Naive thymus-derived CD8-positive, alpha-beta T cell (primary cell): ENCODE data around the gene RSU1. TPM values are rescaled to one million over a fixed set of nuclear protein-coding genes. Genes with fewer than 3 reads are reported as not detected.
A peak's percentile ranks its signal among the peaks of the same experiment; 100 is the strongest.

ENCODE experiments used
- ATAC-seq, 2 donors: fragments of 150-1000 bp; cut with Tn5 transposase in 1 of 2; sonication (Bioruptor Pico), chemical (Tn5 transposase) in 1 of 2; 1 replicate in 1 of 2; 2 replicates in 1 of 2; pipeline ENCODE4 v1.10.0; 2021; ENCODE audit warnings: mild to moderate bottlenecking in 2 of 2, moderate library complexity in 2 of 2
- POLR2A ChIA-PET: fragments of 350-600 bp; sonication (Branson Sonifier 250); formaldehyde crosslinking; loops from one replicate; lab custom pipeline; 2021; ENCODE audit warnings: antibody characterized with exemption; lab: Charles Lee
- DNase-seq, 10 donors: peaks; one replicate each; pipeline versions ENCODE4 v3.0.0 to v3.0.0-alpha.2; 2020 to 2022
- H3K27ac Mint-ChIP-seq, 10 donors: one replicate each; pipeline ENCODE4 v1.8.0; 2020 to 2022; ENCODE audit warnings: mild to moderate bottlenecking in 10 of 10, mixed read lengths in 10 of 10, moderate library complexity in 4 of 10, inconsistent platforms in 1 of 10
- H3K27me3 Mint-ChIP-seq, 5 donors: one replicate each; pipeline ENCODE4 v1.8.0; 2021 to 2022; ENCODE audit warnings: mixed read lengths in 5 of 5
- H3K36me3 Mint-ChIP-seq, 3 donors: one replicate each; pipeline ENCODE4 v1.8.0; 2020 to 2022; ENCODE audit warnings: mixed read lengths in 3 of 3, mild to moderate bottlenecking in 2 of 3, inconsistent platforms in 1 of 3
- H3K4me1 Mint-ChIP-seq, 4 donors: one replicate each; pipeline ENCODE4 v1.8.0; 2021 to 2022; ENCODE audit warnings: mixed read lengths in 4 of 4
- H3K4me3 Mint-ChIP-seq, 10 donors: one replicate each; pipeline ENCODE4 v1.8.0; 2020 to 2022; ENCODE audit warnings: mild to moderate bottlenecking in 10 of 10, mixed read lengths in 10 of 10, moderate library complexity in 6 of 10, inconsistent platforms in 1 of 10
- H3K9me3 Mint-ChIP-seq, 9 donors: one replicate each; pipeline ENCODE4 v1.8.0; 2020 to 2022; ENCODE audit warnings: mixed read lengths in 9 of 9, mild to moderate bottlenecking in 3 of 9, inconsistent platforms in 1 of 9, moderate library complexity in 1 of 9
- polyA plus RNA-seq, 3 donors: library from polyadenylated mRNA; unstranded; fragments of 300-500 nt; fragmentation: Illumina TruSeq; gene quantifications; one replicate each; pipeline ENCODE4 v1.2.3, GENCODE V29; 2021
- total RNA-seq, 8 experiments: library from RNA in 2 of 8; stranded (reverse) in 2 of 8; gene quantifications; one replicate each; pipeline ENCODE4 v1.2.3 and lab custom pipeline; 2021 to 2026

The RSU1 gene
- total RNA-seq (10 to 100 TPM; 57.8 to 64.6 TPM), polyA plus RNA-seq (100 to 1,000 TPM; 127 to 149 (median 138) TPM), total RNA-seq (lab: John Stamatoyannopoulos, UW) (59.6 to 122 (median 86.2) reads per million in 6 experiments)

DNA sequence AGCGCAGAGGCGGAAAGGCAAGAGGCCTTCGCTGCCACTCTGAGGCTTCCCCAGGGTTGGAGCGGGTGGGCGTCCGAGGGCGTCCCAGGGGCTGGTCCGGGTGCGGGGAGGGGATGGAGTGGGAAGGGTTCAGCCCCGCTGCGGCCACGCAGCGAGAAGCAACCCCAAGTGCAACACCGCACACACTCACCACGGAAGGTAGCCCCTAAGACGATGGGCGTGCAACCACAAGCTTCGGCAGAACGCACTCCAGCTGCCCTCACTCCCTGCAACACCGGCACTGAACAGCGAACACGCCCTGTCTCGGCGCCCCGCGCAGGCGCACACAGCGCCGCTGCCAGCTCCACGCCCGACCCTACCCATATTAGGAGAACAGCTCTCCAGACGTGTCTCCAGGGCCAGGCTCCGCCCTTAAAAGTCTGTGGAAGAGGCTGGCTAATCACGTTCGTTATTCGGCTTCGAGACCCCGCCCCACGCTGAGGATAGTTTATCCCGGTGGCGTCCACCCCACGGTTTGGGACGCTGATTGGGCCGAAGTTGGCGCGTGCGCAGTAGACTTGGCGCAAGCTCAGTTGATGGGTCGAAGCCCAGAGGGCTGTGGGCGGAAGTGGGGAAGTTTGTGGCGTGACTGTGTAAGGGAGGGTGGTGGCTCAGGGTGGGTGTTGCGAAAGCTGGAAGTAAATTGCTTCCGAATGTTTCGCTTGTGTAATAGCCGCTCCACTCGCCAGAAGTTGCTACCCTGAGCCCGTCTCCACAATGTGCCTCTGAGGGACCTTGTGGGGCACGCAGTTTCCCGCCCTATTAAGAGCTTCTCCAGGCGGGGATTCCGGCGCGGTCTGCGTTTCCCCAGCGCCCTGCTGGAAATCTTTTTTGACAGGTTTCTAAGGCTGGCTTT is at the start of gene RSU1:
TSS of gene RSU1 (minus strand) at position 300 of the 895 bp plus-strand sequence. CDS start 343 bp downstream, outside the sequence.
- peak within 1 kb of the TSS; percentile 85 to 98 (median 94) for H3K4me3 Mint-ChIP-seq
- peaks cover 0 to 5% (median 0%) of the 10 kb centered on the region in 5 donors for H3K27me3 Mint-ChIP-seq
- H3K36me3 Mint-ChIP-seq: peaks cover 13 to 27% (median 18%) of the 10 kb centered on the region in 3 donors
- peak within 1 kb of the TSS; percentile 93 to 98 (median 97) for H3K27ac Mint-ChIP-seq
- H3K4me1 Mint-ChIP-seq: peaks cover 22 to 50% (median 46%) of the 10 kb centered on the region in 4 donors
- DNase-seq (peak; percentile 98 to 100 (median 100)), ATAC-seq (peak; percentile 96 to 97)
- POLR2A ChIA-PET: interaction anchor here (0.6 to 1.7 kb wide), 18 partner anchors 10 to 1864 kb away, joined by 3 to 38 read pairs (median 4); partner anchors contain the start of genes DCLRE1C, MINDY3, PTER and STAM
- H3K9me3 Mint-ChIP-seq: peaks cover 0 to 10% (median 9%) of the 10 kb centered on the region in 9 donors

DNA sequence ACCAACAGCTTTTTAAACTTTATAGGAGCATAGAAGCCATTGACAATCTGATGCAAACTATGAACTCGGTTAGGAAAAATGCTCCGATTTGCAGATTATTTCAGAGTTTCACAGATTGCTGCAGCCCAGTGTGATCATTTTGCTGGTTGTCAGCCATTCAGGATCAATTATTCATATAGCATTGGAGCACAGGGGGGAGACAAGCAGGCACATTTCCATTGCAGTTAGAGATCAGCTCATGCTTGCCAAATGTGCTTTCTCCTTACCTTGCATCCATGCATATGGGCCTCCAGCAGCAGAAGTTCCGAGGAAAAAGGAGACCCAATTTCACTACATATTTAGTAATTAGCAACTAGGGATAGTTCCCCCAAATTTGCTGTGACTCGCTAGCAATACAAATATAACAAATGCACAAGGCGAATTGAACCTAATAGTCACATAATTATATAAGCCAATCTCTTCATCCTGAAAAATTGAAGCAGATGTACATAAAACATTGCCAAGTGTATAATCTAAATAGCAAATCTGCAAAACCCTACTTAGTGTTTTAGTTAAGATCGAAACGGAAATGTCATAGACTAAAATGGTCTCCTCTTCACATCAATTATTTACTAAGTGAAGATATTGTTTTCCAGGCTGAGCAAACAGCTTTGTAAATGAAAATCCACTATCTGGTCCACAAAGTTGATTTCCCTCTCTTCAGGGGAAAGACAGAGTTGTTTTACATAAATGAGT is 49.5 kb upstream of the RSU1 start:
- POLR2A ChIA-PET: no interaction called here
- Mint-ChIP-seq H3K27ac (no peak overlapping the region), H3K4me3 (no peak overlapping the region), H3K36me3 (peaks cover 0 to 25% (median 3%) of the 10 kb centered on the region in 3 donors), H3K4me1 (no peaks in the 10 kb centered on the region), H3K9me3 (no peaks in the 10 kb centered on the region), H3K27me3 (no peaks in the 10 kb centered on the region)
- no peak for DNase-seq
- ATAC-seq: no peak

- no peak for ATAC-seq
- Mint-ChIP-seq H3K4me1 (no peaks in the 10 kb centered on the region), H3K9me3 (peaks cover 0 to 6% (median 3%) of the 10 kb centered on the region in 9 donors), H3K27ac (no peak overlapping the region), H3K4me3 (no peak overlapping the region), H3K36me3 (peaks cover 0 to 32% (median 8%) of the 10 kb centered on the region in 3 donors), H3K27me3 (no peaks in the 10 kb centered on the region)
- no peak for DNase-seq
- POLR2A ChIA-PET: no interaction called here
These were observed 48.5 kb upstream of the RSU1 start for GRCh38 chr10:16865766-16866165.

DNA sequence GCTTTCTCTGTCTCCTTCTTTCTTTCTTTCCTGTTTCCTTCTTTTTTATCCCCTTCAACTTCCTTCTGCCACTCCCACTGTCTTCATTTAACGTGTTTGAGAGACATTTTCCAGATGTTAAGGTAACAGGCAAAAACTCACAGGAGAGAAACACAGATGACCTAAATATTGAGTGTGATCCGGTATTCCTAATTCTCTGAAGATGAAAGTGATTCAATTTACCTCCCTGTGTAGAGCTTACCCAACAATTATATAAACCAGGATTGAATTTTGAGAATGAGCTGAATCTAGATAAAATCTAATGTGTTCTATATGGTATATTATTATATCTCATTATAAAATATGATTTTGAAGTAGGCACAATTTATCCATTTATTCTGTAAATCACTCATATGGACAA is 46.5 kb upstream of the RSU1 start:
- H3K27me3 Mint-ChIP-seq: no peaks in the 10 kb centered on the region
- no peak overlapping the region for H3K27ac Mint-ChIP-seq
- H3K4me1 Mint-ChIP-seq: no peaks in the 10 kb centered on the region
- POLR2A ChIA-PET: no interaction called here
- peaks cover 0 to 24% (median 13%) of the 10 kb centered on the region in 3 donors for H3K36me3 Mint-ChIP-seq
- DNase-seq (no peak), ATAC-seq (no peak)
- no peak overlapping the region for H3K4me3 Mint-ChIP-seq
- H3K9me3 Mint-ChIP-seq: peaks cover 0 to 17% (median 3%) of the 10 kb centered on the region in 9 donors

DNA sequence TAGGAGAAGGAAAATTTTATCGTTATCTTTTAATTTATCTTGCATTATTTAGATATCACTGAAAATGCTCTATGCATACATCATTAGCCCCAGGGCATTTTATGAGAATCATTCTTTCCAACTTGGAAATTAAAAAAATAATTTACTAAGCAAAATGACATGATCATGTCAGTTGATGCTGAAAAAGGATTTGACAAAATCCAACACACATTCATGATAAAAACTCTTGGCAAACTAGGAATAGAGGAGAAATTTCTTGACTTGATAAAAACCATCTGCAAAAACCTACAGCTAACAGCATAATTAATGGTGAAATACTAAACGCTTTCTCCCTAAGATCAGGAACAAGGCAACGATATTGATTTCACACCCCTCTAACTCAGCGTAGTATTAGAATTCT is 40.2 kb upstream of the RSU1 start:
- Mint-ChIP-seq H3K4me1 (no peaks in the 10 kb centered on the region), H3K27me3 (no peaks in the 10 kb centered on the region), H3K27ac (no peak overlapping the region), H3K36me3 (peaks cover 0 to 14% (median 10%) of the 10 kb centered on the region in 3 donors), H3K4me3 (no peak overlapping the region), H3K9me3 (peaks cover 0 to 17% (median 3%) of the 10 kb centered on the region in 9 donors)
- DNase-seq (no peak), ATAC-seq (no peak)
- POLR2A ChIA-PET: no interaction called here

- H3K4me3 Mint-ChIP-seq: no peak overlapping the region
- H3K36me3 Mint-ChIP-seq: peaks cover 0 to 10% (median 7%) of the 10 kb centered on the region in 3 donors
- POLR2A ChIA-PET: interaction anchor here (0.6 kb wide), 1 partner anchor 8 kb away, joined by 4 read pairs; no protein-coding TSS in a partner anchor
- H3K9me3 Mint-ChIP-seq: peaks cover 0 to 17% (median 3%) of the 10 kb centered on the region in 9 donors
- DNase-seq (no peak), ATAC-seq (no peak)
- H3K27me3 Mint-ChIP-seq: no peaks in the 10 kb centered on the region
- H3K27ac Mint-ChIP-seq: no peak overlapping the region
- H3K4me1 Mint-ChIP-seq: no peaks in the 10 kb centered on the region
These were observed 39.3 kb upstream of the RSU1 start for GRCh38 chr10:16856567-16856966.

- Mint-ChIP-seq H3K9me3 (peaks cover 0 to 17% (median 1%) of the 10 kb centered on the region in 9 donors), H3K27me3 (no peaks in the 10 kb centered on the region), H3K4me1 (no peaks in the 10 kb centered on the region), H3K36me3 (peaks cover 0 to 7% (median 4%) of the 10 kb centered on the region in 3 donors), H3K4me3 (no peak overlapping the region), H3K27ac (no peak overlapping the region)
- DNase-seq: no peak
- POLR2A ChIA-PET: no interaction called here
- no peak for ATAC-seq
These were observed 38.9 kb upstream of the RSU1 start for GRCh38 chr10:16856092-16856491.

GRCh38 chr10:16854623-16855022 is 37.4 kb upstream of the RSU1 start:
- Mint-ChIP-seq H3K27me3 (no peaks in the 10 kb centered on the region), H3K9me3 (peaks cover 0 to 2% (median 0%) of the 10 kb centered on the region in 9 donors), H3K27ac (no peak overlapping the region), H3K36me3 (no peaks in the 10 kb centered on the region), H3K4me3 (no peak overlapping the region), H3K4me1 (no peaks in the 10 kb centered on the region)
- POLR2A ChIA-PET: no interaction called here
- no peak for DNase-seq
- ATAC-seq: no peak

- no peaks in the 10 kb centered on the region for H3K9me3 Mint-ChIP-seq
- H3K27ac Mint-ChIP-seq: no peak overlapping the region
- POLR2A ChIA-PET: no interaction called here
- no peak overlapping the region for H3K4me3 Mint-ChIP-seq
- ATAC-seq (no peak), DNase-seq (no peak)
- H3K4me1 Mint-ChIP-seq: peaks cover 0 to 1% (median 0%) of the 10 kb centered on the region in 4 donors
- H3K27me3 Mint-ChIP-seq: no peaks in the 10 kb centered on the region
- H3K36me3 Mint-ChIP-seq: no peaks in the 10 kb centered on the region
These were observed 36.6 kb upstream of the RSU1 start for GRCh38 chr10:16853809-16854208.

DNA sequence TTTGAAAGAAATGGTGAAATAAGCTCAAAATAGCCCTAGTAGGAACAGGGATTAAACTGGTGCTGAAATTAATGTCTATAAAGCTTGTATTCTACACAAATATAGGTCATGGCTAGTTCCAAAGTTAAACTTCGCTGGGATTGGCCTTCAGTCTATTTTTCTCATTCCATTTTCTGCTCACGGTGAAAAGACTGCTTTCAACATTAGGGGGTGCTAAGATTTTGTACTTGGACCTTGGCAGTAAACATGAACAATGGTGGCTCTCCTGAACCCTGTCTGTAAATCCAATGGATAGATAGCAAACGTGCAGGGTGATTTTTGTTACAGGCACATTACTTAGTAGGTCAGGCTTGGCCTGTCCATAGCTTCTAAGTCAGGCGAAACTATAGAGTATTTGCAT is 36.0 kb upstream of the RSU1 start:
- H3K9me3 Mint-ChIP-seq: no peaks in the 10 kb centered on the region
- no peak overlapping the region for H3K4me3 Mint-ChIP-seq
- peaks cover 0 to 1% (median 0%) of the 10 kb centered on the region in 3 donors for H3K36me3 Mint-ChIP-seq
- no peak overlapping the region for H3K27ac Mint-ChIP-seq
- POLR2A ChIA-PET: interaction anchor here (0.6 kb wide), 1 partner anchor 11 kb away, joined by 4 read pairs; no protein-coding TSS in a partner anchor
- H3K27me3 Mint-ChIP-seq: no peaks in the 10 kb centered on the region
- H3K4me1 Mint-ChIP-seq: peaks cover 0 to 1% (median 0%) of the 10 kb centered on the region in 4 donors
- ATAC-seq (no peak), DNase-seq (no peak)

GRCh38 chr10:16852624-16853023 is 35.4 kb upstream of the RSU1 start:
- POLR2A ChIA-PET: interaction anchor here (0.6 kb wide), 1 partner anchor 11 kb away, joined by 4 read pairs; no protein-coding TSS in a partner anchor

DNA sequence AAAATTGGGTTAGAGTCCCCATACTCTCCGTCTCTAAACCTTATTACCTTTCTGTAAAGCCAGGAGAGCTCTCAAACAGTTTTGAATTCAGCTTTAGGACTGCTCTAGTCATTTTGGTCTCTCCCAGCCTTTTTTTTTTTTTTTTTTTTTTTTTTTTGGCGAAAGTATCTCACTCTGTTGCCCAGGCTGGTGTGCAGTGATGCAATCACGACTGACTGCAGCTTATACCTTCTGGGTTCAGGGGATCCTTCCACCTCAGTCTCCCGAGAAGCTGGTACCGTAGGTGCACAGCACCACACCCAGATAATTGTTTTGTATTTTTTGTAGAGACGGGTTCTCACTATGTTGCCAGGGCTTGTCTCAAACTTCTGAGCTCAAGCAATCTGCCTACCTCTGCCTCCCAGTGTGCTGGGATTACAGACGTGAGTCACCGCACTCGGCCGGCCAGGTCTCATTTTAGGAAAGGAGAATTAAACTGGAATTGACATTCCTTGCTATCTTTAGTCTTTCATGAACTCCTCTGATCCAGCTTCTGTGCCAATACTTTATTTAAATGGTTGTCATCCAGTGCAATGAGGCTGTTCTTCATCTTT is 31.4 kb upstream of the RSU1 start:
- Mint-ChIP-seq H3K4me3 (no peak overlapping the region), H3K4me1 (peaks cover 0 to 1% (median 0%) of the 10 kb centered on the region in 4 donors)

More at GRCh38 chr10:16852624-16853023, 35.4 kb upstream of the RSU1 start:
- no peak overlapping the region for H3K4me3 Mint-ChIP-seq
- DNase-seq (no peak), ATAC-seq (no peak)
- no peaks in the 10 kb centered on the region for H3K9me3 Mint-ChIP-seq
- H3K27me3 Mint-ChIP-seq: no peaks in the 10 kb centered on the region
- peak overlapping the region in 1 of 10 donors; percentile 66 for H3K27ac Mint-ChIP-seq
- H3K36me3 Mint-ChIP-seq: peaks cover 0 to 2% (median 0%) of the 10 kb centered on the region in 3 donors
- H3K4me1 Mint-ChIP-seq: peaks cover 0 to 1% (median 0%) of the 10 kb centered on the region in 4 donors

More for the DNA sequence above, 31.4 kb upstream of the RSU1 start:
- DNase-seq: no peak
- no peaks in the 10 kb centered on the region for H3K27me3 Mint-ChIP-seq
- H3K36me3 Mint-ChIP-seq: peaks cover 0 to 4% (median 0%) of the 10 kb centered on the region in 3 donors
- no peak for ATAC-seq
- no peaks in the 10 kb centered on the region for H3K9me3 Mint-ChIP-seq
- POLR2A ChIA-PET: interaction anchor here (0.6 kb wide), 1 partner anchor 8 kb away, joined by 4 read pairs; no protein-coding TSS in a partner anchor
- H3K27ac Mint-ChIP-seq: peak overlapping the region in 1 of 10 donors; percentile 6
